Pancreas (tissue), 10 donors: ENCODE data around the gene CUL1. TPM values are rescaled to one million over a fixed set of nuclear protein-coding genes. Genes with fewer than 3 reads are reported as not detected.
A peak's percentile ranks its signal among the peaks of the same experiment; 100 is the strongest.

Source experiments
- ATAC-seq, 4 donors: fragments of 200-7000 bp; cut with Tn5 transposase; one replicate each; pipeline versions ENCODE4 v1.8.0 to v1.9.1; 2020; ENCODE audit warnings: mild to moderate bottlenecking in 4 of 4, moderate library complexity in 4 of 4
- DNase-seq, 6 donors: peaks; one replicate each; pipeline ENCODE4 v3.0.0-alpha.2; 2020
- FAIRE-seq: peaks from 2 replicates; lab custom pipeline; 2012; peaks lifted over from hg19 to GRCh38; lab: Jason Lieb, UNC
- H3K27ac ChIP-seq, 4 donors: fragments of 200-600 bp; sonication (generic); 1 replicate in 3 of 4; 2 replicates in 1 of 4; pipeline versions ENCODE4 v1.5.0 to v1.8.0; 2020
- H3K27me3 ChIP-seq, 4 donors: fragments of 200-600 bp; one replicate each; pipeline ENCODE4 v1.8.0; 2021
- H3K36me3 ChIP-seq, 3 donors: fragments of 200-600 bp; sonication (generic) in 1 of 3; one replicate each; pipeline versions ENCODE4 v1.5.0 to v1.8.0; 2020 to 2021
- H3K4me1 ChIP-seq, 3 donors: fragments of 200-600 bp; one replicate each; pipeline ENCODE4 v1.8.0; 2021
- H3K4me3 ChIP-seq, 4 donors: fragments of 200-600 bp; sonication (generic) in 2 of 4; one replicate each; pipeline versions ENCODE4 v1.5.0 to v1.8.0; 2020 to 2021
- H3K9me3 ChIP-seq, 4 donors: fragments of 200-600 bp; one replicate each; pipeline ENCODE4 v1.8.0; 2021
- WGBS, 2 donors: extraction: QIAGEN DNeasy Blood & Tissue Kit; methylation state at CpG; one replicate each; pipeline ENCODE4 v1.1.7; 2013; 5-methylcytosine and 5-hydroxymethylcytosine counted together
- intact Hi-C, 3 donors: fragments of 100-400 bp; cut with DNase I; formaldehyde crosslinking; loops; one replicate each; pipeline versions ENCODE4 v1.11.1 to v1.14.2; 2022
- polyA plus RNA-seq, 2 donors: library from polyadenylated mRNA; stranded (reverse); fragments of 200-250 nt; gene quantifications; one replicate each; pipeline ENCODE4 v1.2.3, GENCODE V29; 2013
- total RNA-seq, 6 donors: library from RNA; stranded (reverse); fragmentation: NEBNext Ultra II Directional in 4 of 6; extraction: Animal tissue kit (Norgen Biotek cat#: 25700) in 4 of 6; gene quantifications; one replicate each; pipeline versions ENCODE4 v1.2.1 to v1.2.4, GENCODE V29; 2021 to 2023
- TF ChIP-seq, protein P1 (sequence below), 4 donors: fragments of 200-600 bp; sonication (generic) in 3 of 4; IDR thresholded peaks; one replicate each; pipeline versions ENCODE4 v1.5.0 to v1.8.0; 2021; ENCODE audit warnings: antibody characterized with exemption in 4 of 4
- donor health status: healthy with polysubstance abuse.
- donor health status: DM: no; HTN: no; CAD: no; lungs with moderate emphysema.
- donor health status: DM: no; HTN: no; CAD: no.
- donor health status: control.
- donor health status: control.
- donor health status: Bipolar disorder and iron deficiency.
- donor health status: DM: yes; HTN: yes; CAD: no.
- donor health status: DM: no; HTN: no; CAD: no.
- donor health status: DM: no; HTN: no; CAD: no.
- donor health status: DM: yes; HTN: yes; CAD: no.

The CUL1 gene
- total and polyA plus RNA-seq, 8 donors = 8.9 to 19.2 (median 12.9) TPM

- WGBS, 2 donors = 87 to 91% methylated on average over 5 of the region's 5 CpGs
- intact Hi-C loops = no loop called here
- ATAC-seq (no peak), FAIRE-seq (no peak), DNase-seq (no peak)
- Histone ChIP-seq H3K27me3 (no peaks in the 10 kb centered on the region), H3K4me3 (no peak overlapping the region), H3K9me3 (no peaks in the 10 kb centered on the region), H3K27ac (no peak overlapping the region), H3K4me1 (no peaks in the 10 kb centered on the region), H3K36me3 (no peaks in the 10 kb centered on the region)
- TF ChIP-seq, protein P1, sequence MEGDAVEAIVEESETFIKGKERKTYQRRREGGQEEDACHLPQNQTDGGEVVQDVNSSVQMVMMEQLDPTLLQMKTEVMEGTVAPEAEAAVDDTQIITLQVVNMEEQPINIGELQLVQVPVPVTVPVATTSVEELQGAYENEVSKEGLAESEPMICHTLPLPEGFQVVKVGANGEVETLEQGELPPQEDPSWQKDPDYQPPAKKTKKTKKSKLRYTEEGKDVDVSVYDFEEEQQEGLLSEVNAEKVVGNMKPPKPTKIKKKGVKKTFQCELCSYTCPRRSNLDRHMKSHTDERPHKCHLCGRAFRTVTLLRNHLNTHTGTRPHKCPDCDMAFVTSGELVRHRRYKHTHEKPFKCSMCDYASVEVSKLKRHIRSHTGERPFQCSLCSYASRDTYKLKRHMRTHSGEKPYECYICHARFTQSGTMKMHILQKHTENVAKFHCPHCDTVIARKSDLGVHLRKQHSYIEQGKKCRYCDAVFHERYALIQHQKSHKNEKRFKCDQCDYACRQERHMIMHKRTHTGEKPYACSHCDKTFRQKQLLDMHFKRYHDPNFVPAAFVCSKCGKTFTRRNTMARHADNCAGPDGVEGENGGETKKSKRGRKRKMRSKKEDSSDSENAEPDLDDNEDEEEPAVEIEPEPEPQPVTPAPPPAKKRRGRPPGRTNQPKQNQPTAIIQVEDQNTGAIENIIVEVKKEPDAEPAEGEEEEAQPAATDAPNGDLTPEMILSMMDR (IDR thresholded peaks at IDR 0.05) = no peak
These were observed 4.1 kb upstream of the CUL1 start for GRCh38 chr7:148694631-148695030.

DNA sequence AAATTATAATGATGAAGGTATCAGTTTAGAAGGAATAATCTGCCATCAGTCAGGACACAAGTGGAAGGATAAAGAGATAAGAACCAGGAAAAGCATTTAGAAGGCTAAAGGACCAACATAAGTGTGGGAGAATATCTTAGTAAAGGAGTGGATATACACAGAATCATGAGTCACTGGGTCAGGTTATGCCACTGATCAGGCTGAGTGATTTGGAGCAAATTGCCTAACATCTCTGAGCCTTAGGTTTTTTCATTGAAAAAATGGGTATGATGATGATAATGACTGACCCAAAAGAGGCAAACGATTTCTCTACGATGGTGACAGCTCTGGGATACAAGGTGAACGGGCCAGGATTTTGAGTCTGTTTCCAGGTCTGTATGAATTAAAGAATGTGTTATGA, 2.8 kb upstream of the CUL1 start:
- H3K36me3 ChIP-seq = no peaks in the 10 kb centered on the region
- FAIRE-seq = no peak
- H3K27me3 ChIP-seq = no peaks in the 10 kb centered on the region
- H3K4me3 ChIP-seq = no peak overlapping the region
- TF ChIP-seq, protein P1 (IDR thresholded peaks at IDR 0.05) = no peak
- DNase-seq = no peak
- intact Hi-C loops = no loop called here
- peaks cover 6 to 8% (median 7%) of the 10 kb centered on the region in 3 donors for H3K4me1 ChIP-seq
- H3K9me3 ChIP-seq = no peaks in the 10 kb centered on the region
- WGBS, 2 donors = 89 to 96% methylated on average over 3 of the region's 3 CpGs
- no peak for ATAC-seq
- no peak overlapping the region for H3K27ac ChIP-seq

DNA sequence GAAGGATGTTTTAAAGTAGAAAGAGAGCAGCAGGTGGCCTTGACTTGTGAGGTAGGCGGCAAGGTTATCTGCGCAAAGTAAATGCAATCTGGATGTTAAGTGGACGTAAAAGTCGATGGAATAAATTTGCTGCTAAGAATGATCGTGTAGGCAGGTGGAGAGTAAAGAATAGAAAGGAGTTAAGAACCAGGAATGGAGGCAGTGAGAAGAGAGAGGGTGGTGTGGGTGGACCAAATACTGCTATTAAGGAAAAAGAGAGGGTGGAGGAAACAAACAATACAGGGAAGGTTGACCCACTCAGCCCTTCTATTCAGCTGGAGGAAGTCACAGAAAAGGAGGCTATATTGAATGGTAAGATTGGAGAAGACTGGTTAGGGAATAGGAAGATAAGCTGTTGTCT, 1.9 kb upstream of the CUL1 start:
- TF ChIP-seq, protein P1 (IDR thresholded peaks at IDR 0.05) = no peak
- FAIRE-seq = no peak
- intact Hi-C loops = no loop called here
- Histone ChIP-seq H3K4me3 (no peak overlapping the region), H3K4me1 (peaks cover 10 to 16% (median 14%) of the 10 kb centered on the region in 3 donors), H3K9me3 (no peaks in the 10 kb centered on the region), H3K27me3 (no peaks in the 10 kb centered on the region), H3K27ac (no peak overlapping the region), H3K36me3 (no peaks in the 10 kb centered on the region)
- no peak for DNase-seq
- WGBS, 2 donors = 73 to 74% methylated on average over 5 of the region's 5 CpGs
- ATAC-seq = no peak

DNA sequence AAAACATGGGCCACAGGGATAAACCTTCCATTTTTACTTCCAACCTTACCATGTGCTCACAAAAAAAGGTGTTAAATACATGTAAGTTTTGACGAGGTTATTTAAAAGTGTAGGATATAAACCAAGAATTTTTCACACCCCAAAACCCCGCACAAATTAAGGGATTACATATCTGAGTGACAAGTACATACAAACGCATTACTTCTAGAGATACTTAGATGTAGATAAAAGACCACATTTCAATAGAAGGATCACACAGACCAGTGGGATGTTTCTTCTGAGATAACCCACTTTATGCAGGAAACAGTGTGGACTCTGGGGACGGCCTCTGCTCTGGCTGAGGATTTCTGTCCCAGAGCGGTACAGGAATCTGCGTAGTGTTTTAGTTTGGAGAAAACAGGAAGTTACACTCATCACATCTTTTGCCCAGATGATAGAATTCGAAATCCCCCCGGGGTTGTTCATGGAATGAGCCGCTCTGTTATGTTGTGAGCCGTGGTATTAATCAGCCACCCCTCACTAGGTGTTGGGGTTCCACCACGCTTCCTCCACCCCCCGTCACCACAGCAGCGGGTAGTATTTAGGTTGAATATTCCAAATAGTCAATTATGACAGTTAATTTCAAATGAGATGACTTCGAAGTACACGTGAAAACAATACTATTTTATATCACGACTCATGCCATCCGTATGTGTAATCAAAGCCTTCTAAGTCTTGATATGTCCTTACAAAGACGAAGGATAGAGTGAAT, 1.3 kb upstream of the CUL1 start:
- H3K27me3 ChIP-seq = no peaks in the 10 kb centered on the region
- H3K4me1 ChIP-seq = peaks cover 16 to 21% (median 20%) of the 10 kb centered on the region in 3 donors
- peak overlapping the region; percentile 90 to 98 (median 96) for H3K4me3 ChIP-seq
- H3K27ac ChIP-seq = peak overlapping the region; percentile 94 to 98 (median 96)
- H3K9me3 ChIP-seq = no peaks in the 10 kb centered on the region
- 34 to 38% methylated on average over 18 of the region's 18 CpGs for WGBS, 2 donors
- FAIRE-seq (no peak), DNase-seq (no peak), ATAC-seq (peak in 1 of 4 donors; percentile 1)
- TF ChIP-seq, protein P1 (IDR thresholded peaks at IDR 0.05) = no peak
- intact Hi-C loops = no loop called here
- H3K36me3 ChIP-seq = no peaks in the 10 kb centered on the region

- Histone ChIP-seq H3K27me3 (no peaks in the 10 kb centered on the region), H3K4me3 (peak overlapping the region; percentile 90 to 98 (median 96)), H3K36me3 (no peaks in the 10 kb centered on the region), H3K4me1 (peaks cover 17 to 21% (median 20%) of the 10 kb centered on the region in 3 donors), H3K9me3 (no peaks in the 10 kb centered on the region), H3K27ac (peak overlapping the region; percentile 94 to 98 (median 96))
- intact Hi-C loops = no loop called here
- DNase-seq = peak in 2 of 6 donors; percentile 53 to 87
- TF ChIP-seq, protein P1 (IDR thresholded peaks at IDR 0.05) = no peak
- no peak for FAIRE-seq
- WGBS, 2 donors = 0% methylated on average over 17 of the region's 17 CpGs
- ATAC-seq = no peak
These were observed 701 bp upstream of the CUL1 start for GRCh38 chr7:148698007-148698396.
